Lower leg skin (tissue), 4 donors: Measurements from ENCODE around the gene CFAP54. TPM values are rescaled to one million over a fixed set of nuclear protein-coding genes. Genes with fewer than 3 reads are reported as not detected.

Experiments used
- DNase-seq, 2 donors: peaks; one replicate each; pipeline ENCODE4 v3.0.0-alpha.2; 2019; ENCODE audit warnings: low spot score in 2 of 2
- H3K4me3 ChIP-seq: fragments of 200-600 bp; sonication (generic); 2 replicates; pipeline ENCODE4 v1.5.1; 2017; ENCODE audit warnings: mild to moderate bottlenecking, low read depth; ENCODE audit not compliant: poor library complexity, severe bottlenecking
- CTCF ChIP-seq, 3 donors: fragments of 450-650 bp; IDR thresholded peaks; one replicate each; pipeline ENCODE4 v1.5.1; 2016; ENCODE audit warnings: antibody characterized with exemption in 3 of 3, mild to moderate bottlenecking in 3 of 3, moderate library complexity in 2 of 3
- POLR2A ChIP-seq, 2 donors: fragments of 450-650 bp; IDR thresholded peaks; one replicate each; pipeline ENCODE4 v1.6.1; 2016 to 2017; ENCODE audit warnings: antibody characterized with exemption in 2 of 2, mild to moderate bottlenecking in 1 of 2, moderate library complexity in 1 of 2
- WGBS, 2 donors: methylation state at CpG; one replicate each; pipeline ENCODE4 v1.1.5; 2018; 5-methylcytosine and 5-hydroxymethylcytosine counted together
- intact Hi-C: fragments of 100-400 bp; cut with DNase I; formaldehyde crosslinking; loops from one replicate; pipeline ENCODE4 v1.15.0; 2023; ENCODE audit warnings: low total_unique reads
- total RNA-seq, 4 donors: library from RNA; depleted of rRNA; stranded (reverse); fragments of >200 nt; gene quantifications; one replicate each; pipeline ENCODE4 v1.1.0, GENCODE V29; 2016

Gene CFAP54
- under 1 TPM in 2 of 4 donors, not detected in 2; 0.04 to 0.59 TPM for total RNA-seq

DNA sequence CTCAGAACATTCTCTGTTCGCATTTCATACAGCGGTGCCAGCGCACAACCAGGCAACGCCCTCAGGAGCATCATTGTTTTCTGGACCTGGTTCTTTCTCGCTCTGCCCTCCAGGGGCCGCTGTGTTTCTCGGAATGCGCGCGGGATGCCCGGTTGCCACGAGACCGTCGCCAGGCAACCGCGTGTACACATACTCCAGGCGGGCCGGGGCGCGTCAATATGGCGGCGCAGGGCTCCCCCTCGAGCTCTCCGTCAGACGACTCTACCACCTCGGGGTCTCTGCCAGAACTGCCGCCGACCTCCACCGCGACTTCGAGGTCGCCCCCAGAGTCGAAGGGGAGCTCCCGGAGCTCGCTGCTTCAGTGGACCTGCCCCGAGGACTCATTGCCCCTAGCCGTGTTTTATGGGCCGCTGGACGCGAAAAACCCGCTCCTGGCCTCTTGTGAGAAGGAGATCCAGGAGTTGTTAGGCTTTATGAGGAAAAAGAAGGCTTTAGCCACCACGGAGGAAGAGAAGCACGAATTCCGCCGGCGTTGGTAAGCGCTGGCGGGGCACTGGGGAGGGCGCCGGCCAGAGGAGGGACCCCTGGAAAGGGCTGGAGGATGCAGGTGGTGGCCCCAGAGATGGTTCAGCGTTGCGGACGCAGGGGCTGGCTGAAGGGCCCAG lies at the start of gene CFAP54:
TSS of gene CFAP54 (plus strand) at position 186 of the 665 bp plus-strand sequence. CDS start at position 219, 33 bp downstream.
- peak within 1 kb of the TSS; percentile 47 for H3K4me3 ChIP-seq
- WGBS, 2 donors = 3 to 4% methylated on average over 48 to 51 of the region's 53 CpGs
- TF ChIP-seq CTCF (IDR thresholded peaks at IDR 0.05) = peak in 1 of 3 donors; percentile 88
- TF ChIP-seq POLR2A (IDR thresholded peaks at IDR 0.05) = no peak
- intact Hi-C loops = no loop called here
- DNase-seq = peak; percentile 91 to 99

DNA sequence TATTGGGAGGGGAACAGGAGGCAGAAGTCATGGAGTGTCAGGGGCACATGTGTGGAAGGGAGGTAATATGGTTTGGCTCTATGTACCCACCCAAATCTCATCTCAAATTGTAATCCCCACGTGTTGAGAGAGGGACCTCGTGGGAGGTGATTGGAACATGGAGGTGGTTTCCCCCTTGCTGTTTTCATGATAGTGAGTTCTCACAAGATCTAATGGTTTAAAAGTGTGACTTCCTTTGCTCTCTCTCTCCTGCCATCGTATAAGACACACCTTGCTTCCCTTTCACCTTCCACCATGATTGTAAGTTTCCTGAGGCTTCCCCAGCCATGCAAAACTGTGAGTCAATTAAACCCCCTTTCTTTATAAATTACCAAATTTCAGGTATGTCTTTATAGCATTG lies 47.6 kb upstream of the CFAP54 start:
- TF ChIP-seq CTCF (IDR thresholded peaks at IDR 0.05) = no peak
- no peak for TF ChIP-seq POLR2A (IDR thresholded peaks at IDR 0.05)
- intact Hi-C loops = no loop called here
- no peak overlapping the region for H3K4me3 ChIP-seq
- no peak for DNase-seq
- 72 to 79% methylated on average over 3 of the region's 3 CpGs for WGBS, 2 donors

DNA sequence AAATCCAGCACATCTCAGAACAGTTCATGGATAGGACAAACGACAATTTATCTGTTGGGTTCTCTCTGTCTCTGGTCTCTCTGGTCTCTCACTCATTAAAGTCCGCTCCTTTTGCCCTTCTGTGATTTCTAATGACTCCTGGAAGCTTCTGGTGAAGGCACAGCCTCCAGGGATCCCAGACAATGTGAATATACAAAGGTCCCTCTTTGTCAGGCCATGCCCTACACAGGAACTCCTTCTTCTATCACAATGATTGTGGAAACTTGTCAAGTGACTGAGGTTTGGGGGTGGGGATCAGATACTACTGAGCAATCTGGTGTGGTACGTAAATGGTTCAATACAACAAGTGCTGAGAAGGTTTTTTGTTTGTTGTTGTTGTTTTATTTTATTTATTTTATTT lies 46.5 kb upstream of the CFAP54 start:
- intact Hi-C loops = no loop called here

DNA sequence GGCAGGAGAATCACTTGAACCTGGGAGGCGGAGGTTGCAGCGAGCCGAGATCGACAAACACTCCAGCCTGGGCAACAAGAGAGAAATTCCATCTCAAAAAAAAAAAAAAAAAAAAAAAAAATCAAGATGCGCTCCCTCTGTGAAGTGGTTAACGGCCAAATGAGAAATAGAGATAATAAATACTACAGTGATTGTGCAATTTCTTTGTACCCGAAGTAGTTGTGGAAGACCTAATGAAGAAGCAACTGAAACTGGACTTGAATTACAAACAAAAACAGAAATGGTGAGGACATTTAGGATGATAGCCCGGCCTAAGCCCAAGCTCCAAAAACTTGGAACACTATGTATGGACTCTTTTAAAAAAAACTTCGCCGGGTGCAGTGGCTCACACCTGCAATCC lies 45.0 kb upstream of the CFAP54 start:
- DNase-seq = no peak
- TF ChIP-seq POLR2A (IDR thresholded peaks at IDR 0.05) (no peak), CTCF (IDR thresholded peaks at IDR 0.05) (no peak)
- H3K4me3 ChIP-seq = no peak overlapping the region
- 95 to 96% methylated on average over 10 of the region's 10 CpGs for WGBS, 2 donors
- intact Hi-C loops = no loop called here

More for the DNA sequence above, 46.5 kb upstream of the CFAP54 start:
- no peak overlapping the region for H3K4me3 ChIP-seq
- 87 to 90% methylated on average over 3 of the region's 3 CpGs for WGBS, 2 donors
- TF ChIP-seq CTCF (IDR thresholded peaks at IDR 0.05) (no peak), POLR2A (IDR thresholded peaks at IDR 0.05) (no peak)
- DNase-seq = no peak

- H3K4me3 ChIP-seq = no peak overlapping the region
- intact Hi-C loops = no loop called here
- no peak for TF ChIP-seq POLR2A (IDR thresholded peaks at IDR 0.05)
- TF ChIP-seq CTCF (IDR thresholded peaks at IDR 0.05) = no peak
- 57 to 58% methylated on average over 6 of the region's 6 CpGs for WGBS, 2 donors
- no peak for DNase-seq
Observed at GRCh38 chr12:96445691-96446583, 43.4 kb upstream of the CFAP54 start.
